HG03025 (cell line): ENCODE data around the gene MAST4.

ENCODE experiments used
- ATAC-seq: cut with Tn5 transposase; IDR thresholded peaks from one replicate; pipeline ENCODE4 v1.9.1; 2021; ENCODE audit warnings: mild to moderate bottlenecking, moderate library complexity; ENCODE audit not compliant: unreplicated experiment, low FRiP score

Gene MAST4

GRCh38 chr5:66644111-66644510, 47.9 kb downstream of the MAST4 start:
- no peak for ATAC-seq

GRCh38 chr5:66645039-66645438, 48.8 kb downstream of the MAST4 start:
- no peak for ATAC-seq

GRCh38 chr5:66646570-66646969, 50.4 kb downstream of the MAST4 start:
- ATAC-seq: no peak

GRCh38 chr5:66647146-66647856, 51.1 kb downstream of the MAST4 start:
- no peak for ATAC-seq

GRCh38 chr5:66652818-66653217, 56.6 kb downstream of the MAST4 start:
- no peak for ATAC-seq

DNA sequence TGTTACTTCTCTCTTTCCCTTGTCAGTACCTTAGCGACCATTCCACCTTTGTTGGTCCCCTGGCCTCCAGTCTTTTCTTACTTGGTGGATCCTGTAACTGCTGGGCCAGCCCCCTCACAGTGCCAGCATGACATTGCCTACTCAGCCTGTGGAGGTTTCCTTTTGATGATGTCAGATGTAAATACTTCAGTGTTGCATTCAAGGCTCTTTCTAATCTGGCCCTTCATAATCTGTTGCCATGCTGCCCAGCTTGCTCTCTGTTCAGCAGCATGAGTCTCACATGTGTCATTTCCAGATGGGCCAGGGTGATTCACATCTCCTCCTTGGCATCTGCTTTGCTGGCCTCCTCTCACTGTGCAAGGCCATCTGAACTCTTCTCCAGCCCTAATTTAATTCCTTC, 57.1 kb downstream of the MAST4 start:
- ATAC-seq: no peak

DNA sequence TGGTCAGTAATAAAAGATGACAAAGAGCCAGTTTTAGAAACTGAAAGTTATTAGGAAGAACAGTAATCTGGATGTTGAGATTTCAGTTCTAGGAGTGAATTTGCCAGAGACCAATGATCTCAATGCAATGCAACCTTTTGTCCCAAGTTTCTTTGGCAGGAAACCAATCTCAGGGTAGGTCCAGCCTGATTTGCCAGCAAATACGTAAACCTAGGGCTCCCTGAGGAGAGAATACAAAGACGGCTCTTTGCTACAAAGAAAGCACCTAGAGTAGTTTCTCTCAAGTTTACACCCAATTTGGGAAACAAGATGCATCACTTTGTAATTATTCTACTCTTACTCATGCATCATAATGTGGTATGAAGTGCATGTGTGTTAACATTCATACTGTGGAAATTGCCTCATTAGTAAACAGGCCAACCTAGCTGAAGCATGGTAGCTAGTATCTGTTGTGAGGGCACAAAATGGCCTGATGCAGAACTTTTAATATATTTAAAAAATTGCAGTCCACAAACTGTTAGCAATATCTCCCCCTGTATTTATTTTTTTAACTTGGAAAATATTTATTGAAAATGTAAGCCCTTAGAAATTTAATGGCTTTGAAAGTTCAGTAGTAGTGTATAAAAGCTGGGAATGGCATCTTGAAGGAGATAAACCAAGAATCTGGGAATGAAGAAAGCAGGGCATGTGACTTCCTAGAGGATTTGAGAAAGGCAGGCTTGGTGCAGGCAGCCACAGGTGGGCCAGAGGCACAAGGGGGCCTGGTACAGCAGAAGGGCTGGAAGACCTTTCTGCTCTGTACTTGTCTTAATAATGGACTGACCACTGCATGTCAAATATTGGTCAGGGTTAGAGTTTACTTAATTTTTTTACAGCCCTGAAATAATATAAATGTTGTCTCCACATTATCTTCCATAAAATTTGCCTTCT, 59.5 kb downstream of the MAST4 start:
- no peak for ATAC-seq

GRCh38 chr5:66658516-66658915, 62.3 kb downstream of the MAST4 start:
- no peak for ATAC-seq

DNA sequence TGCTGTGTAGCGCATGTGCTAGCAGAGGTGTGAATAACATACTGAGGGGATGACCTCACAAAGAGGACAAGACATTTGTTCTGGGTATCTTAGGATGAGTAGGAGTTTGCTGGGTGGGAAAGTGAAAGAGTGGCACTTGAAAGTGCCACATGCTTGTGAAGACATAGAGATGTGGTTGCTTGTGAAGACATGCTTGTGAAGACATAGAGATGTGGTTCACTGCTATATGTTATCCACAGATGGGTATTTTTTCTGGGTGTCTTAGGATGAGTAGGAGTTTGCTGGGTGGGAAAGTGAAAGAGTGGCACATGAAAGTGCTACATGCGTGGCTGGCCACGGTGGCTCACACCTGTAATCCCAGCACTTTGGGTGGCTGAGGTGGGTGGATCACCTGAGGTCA, 63.6 kb downstream of the MAST4 start:
- no peak for ATAC-seq

- no peak for ATAC-seq
These were observed 64.2 kb downstream of the MAST4 start for GRCh38 chr5:66660396-66660795.

- no peak for ATAC-seq
These were observed 65.0 kb downstream of the MAST4 start for GRCh38 chr5:66661149-66661548.

DNA sequence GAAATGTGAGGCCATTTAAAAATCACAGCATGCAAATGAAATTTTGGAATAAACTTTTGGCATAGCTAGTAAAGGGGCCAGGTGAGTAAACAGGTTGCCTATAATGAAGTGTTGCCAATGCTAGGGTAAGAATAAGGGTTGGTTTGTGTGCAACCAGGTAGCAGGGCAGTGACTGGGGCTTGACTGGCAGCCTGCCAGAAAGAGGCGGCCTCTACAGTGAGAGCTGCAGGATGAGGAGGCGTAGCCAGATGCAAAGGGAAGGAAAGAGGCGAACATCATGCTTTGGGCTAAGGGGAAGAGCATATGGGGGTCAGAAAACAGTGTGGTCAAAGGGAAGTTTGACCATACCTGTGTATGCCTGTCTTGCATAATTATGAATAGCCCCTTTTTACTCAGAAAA, 70.6 kb downstream of the MAST4 start:
- no peak for ATAC-seq

GRCh38 chr5:66669086-66669861, 73.1 kb downstream of the MAST4 start:
- no peak for ATAC-seq

DNA sequence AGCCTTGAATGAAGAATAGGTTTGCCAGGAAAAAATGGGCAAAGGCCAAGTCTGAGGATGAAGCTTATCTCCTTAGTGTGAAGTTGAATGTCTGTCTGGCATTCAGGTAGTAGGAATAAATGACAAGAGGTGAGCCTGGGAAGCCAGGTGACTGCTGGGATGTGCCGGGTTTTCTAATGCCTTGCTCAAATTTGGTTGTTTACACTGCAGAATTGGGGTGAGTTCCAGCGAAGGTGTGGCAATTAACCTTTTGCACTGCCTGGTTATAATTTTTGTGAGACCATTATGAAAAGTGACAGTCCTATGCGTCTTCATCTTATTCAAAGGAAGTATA, 73.6 kb downstream of the MAST4 start:
- ATAC-seq: no peak

DNA sequence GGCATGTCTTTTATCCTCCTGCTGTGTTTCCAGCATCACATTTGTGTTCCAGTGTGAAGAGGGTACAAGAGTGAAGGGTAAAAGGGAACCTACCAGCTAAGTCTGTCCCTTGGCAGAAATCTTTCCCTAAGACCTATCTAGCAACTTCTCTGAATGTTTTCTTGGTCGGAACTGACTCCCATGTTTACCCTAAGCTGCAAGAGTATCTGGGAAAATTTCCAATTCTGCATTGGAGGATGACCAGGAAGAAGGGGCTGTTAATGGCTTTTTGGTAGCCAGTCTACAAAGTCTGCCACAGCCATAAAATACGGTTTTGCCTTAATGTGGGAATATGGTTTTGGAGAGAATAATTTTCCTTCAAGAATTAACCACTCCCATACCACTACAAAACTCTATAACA, 75.1 kb downstream of the MAST4 start:
- no peak for ATAC-seq

DNA sequence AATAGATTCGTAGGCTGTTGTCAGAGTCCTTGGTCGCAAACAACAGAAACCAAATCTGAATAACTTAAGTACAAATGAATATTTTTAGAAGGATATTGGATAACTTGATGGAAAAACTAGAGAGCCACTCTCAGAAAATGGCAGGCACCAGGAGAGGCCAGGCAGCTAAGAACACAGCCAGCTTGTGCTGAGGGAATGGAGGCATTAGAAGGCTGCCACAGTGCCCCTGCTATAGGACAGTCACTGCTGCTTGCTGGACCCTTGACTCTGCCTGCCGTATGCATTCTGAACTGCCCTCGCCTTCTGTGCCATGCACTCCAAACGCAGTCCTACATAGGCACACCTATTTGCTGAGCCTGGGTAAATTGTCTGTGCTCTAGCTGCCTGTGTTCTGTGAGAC, 78.6 kb downstream of the MAST4 start:
- ATAC-seq: no peak

DNA sequence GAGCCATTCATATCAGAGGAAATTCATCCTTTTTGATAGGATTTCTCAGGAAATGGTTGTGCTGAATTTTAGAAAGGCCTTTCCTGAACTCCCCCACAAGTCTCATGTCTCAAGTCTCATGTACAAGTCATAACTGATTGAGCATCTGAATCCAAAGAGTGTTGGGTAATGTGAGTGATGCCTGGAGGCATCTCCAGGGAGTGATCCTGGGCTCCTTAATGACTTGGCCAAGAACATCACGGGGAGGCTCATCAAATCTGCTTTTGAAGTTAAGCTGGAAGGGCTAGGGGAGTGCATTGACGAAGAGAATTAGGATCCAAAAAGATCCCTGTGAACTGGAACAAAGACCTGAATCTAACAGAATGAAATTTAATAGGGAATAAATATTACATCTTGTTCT, 79.2 kb downstream of the MAST4 start:
- no peak for ATAC-seq

DNA sequence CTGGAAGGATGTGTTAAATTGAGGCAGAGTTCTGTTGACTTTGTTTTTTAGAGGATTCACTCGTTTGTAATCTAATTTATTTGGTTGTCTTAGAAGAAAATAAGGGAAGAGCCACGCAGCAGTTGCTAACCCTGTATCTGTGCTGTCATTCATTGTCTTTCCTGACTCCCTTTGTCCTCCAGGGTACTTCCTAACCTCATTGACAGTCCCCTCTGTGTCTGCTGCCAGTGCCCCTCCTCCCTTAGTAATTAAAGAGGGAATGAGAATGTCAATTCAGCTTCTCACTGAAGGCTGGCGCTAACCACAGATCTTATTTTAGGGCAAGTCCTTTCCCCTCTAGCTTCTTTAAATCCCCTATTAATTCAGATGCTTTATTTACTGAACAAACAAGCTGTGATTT, 84.0 kb downstream of the MAST4 start:
- no peak for ATAC-seq

DNA sequence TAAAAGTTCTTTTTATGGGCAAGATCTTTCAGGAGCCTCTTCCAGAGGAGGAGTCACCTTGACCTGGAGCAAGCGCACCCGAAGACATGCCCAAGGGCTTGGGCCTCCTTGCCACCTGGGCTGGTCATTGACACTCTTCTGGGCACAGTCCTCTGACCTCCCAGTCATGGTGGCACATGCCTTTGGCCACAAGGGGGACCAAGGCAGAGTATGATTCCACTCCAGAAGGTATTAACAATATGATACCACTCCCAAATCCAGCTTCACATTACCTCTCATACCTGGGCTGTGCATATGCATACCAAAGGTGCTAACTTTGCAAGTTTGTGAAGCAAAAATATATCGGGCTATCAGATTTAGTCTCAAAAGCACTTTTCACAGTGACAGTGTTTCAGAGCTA, 84.6 kb downstream of the MAST4 start:
- no peak for ATAC-seq

- ATAC-seq: no peak
These were observed 88.5 kb downstream of the MAST4 start for GRCh38 chr5:66684663-66685062.

DNA sequence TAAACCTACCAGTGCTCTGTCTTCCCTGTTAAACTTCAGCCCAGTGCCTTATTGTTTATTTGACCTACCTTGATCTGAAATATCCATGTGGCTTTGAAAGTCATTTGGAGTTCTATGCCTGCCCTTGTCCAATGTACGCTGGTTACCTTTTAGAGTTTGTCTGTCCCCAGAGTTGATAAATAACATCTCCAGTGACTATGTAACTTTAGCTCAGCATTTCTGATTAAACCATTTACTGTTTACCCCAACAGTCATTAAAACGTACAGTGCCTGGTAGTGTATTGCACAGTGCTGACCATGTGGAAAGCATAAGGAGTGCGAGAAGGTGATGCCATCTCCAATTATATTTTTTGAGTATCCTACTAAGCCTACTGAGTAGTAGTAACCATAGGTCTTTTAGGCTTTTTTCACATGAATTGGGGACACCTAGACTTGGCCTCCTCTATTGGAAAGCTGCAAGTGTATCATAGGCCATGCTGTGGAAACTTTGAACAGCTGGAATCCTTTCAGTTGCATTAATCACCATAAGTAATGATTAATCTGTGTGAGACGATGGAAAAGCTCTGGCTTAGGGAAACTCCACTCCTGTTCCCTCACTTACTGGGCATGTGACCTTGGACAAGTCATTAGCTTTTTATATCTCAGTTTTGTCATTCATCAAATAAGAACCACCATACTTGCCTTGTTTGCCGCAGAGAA, 93.5 kb downstream of the MAST4 start:
- no peak for ATAC-seq
